Adipocyte (in vitro differentiated cells): ENCODE measurements around the gene LRTM2.

ENCODE experiments used
- DNase-seq: peaks from one replicate; pipeline ENCODE4 v3.0.0-alpha.2; 2015; ENCODE audit warnings: low read depth
- H3K27me3 ChIP-seq: replicated peaks from 2 replicates; pipeline ENCODE4 v1.7.0; 2013; ENCODE audit warnings: mild to moderate bottlenecking, low read length, moderate library complexity; ENCODE audit not compliant: control insufficient read depth, insufficient read depth
- H3K36me3 ChIP-seq: 2 replicates; pipeline ENCODE4 v1.7.0; 2013; ENCODE audit warnings: low read length, mild to moderate bottlenecking, moderate library complexity; ENCODE audit not compliant: control insufficient read depth, insufficient read depth, severe bottlenecking
- H3K4me1 ChIP-seq: 2 replicates; pipeline ENCODE4 v1.7.0; 2013; ENCODE audit warnings: mild to moderate bottlenecking, low read length, moderate library complexity; ENCODE audit not compliant: control insufficient read depth, insufficient read depth
- H3K4me3 ChIP-seq: 2 replicates; pipeline ENCODE4 v1.7.0; 2013; ENCODE audit warnings: mild to moderate bottlenecking, low read length, moderate library complexity
- H3K9ac ChIP-seq: 2 replicates; pipeline ENCODE4 v1.7.0; 2013; ENCODE audit warnings: mild to moderate bottlenecking, low read length, moderate library complexity
- H3K9me3 ChIP-seq: 2 replicates; pipeline ENCODE4 v1.7.0; 2013; ENCODE audit warnings: mild to moderate bottlenecking, low read length, moderate library complexity; ENCODE audit not compliant: control insufficient read depth

Gene LRTM2

DNA sequence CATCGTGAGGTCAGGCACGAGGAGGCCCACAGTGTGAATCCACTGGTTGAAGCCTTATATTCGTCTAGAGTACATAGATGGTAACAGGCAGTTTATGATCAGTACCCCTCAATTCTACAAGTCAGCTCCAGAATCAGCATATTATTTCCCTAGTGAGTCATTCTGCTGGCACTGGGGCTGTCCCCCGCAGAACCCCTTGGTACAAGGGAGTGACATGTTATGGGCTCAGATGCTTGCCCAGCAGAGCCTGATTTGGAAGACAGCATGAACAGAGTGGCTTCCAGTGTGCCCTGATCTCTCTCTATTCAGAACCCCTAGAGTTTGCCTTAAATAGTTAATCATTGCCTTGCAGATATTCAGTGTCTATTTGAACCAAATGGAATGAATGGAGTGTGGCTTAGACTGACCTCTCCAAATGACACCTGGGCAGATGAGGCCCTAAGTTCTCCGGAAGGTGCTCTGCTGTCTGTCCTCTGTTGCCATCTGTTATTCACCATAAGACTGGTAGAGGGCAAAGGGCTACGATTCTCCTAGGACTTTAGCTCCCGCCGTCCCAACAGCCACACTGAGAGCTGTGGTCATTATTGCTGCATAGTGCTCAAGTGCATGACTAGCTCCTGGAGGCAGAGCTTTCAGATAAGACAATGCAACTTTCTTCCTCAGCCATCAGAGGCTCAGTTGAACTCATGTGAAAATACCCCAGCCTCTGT, 57.0 kb downstream of the LRTM2 start:
- H3K4me1 ChIP-seq = no peaks in the 10 kb centered on the region
- H3K9ac ChIP-seq = no peak overlapping the region
- DNase-seq = no peak
- H3K9me3 ChIP-seq = peaks cover 19% of the 10 kb centered on the region
- H3K27me3 ChIP-seq = peaks cover 85% of the 10 kb centered on the region
- no peaks in the 10 kb centered on the region for H3K36me3 ChIP-seq
- no peak overlapping the region for H3K4me3 ChIP-seq

DNA sequence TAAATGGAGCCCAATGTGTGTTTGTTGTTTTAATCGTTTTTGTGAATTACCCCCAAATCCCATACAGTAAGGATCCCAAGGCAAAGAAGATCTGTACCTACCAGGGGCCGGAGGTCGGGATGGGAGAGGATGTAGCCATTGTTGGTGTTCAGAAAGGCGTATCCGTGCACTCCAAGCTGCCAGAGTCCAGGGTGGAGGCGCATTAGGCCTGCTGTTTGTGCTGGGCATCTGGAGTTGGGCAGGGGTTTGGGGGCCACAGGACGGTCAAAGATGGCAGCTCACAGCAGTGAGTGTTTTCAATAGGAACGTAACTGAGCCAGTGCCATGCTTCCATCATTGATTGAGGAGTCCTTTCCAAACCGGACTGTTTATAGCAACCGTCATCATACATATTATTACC, 57.8 kb downstream of the LRTM2 start:
- H3K9me3 ChIP-seq = peaks cover 16% of the 10 kb centered on the region
- peaks cover 84% of the 10 kb centered on the region for H3K27me3 ChIP-seq
- DNase-seq = no peak
- no peaks in the 10 kb centered on the region for H3K4me1 ChIP-seq
- H3K4me3 ChIP-seq = no peak overlapping the region
- no peak overlapping the region for H3K9ac ChIP-seq
- H3K36me3 ChIP-seq = no peaks in the 10 kb centered on the region

DNA sequence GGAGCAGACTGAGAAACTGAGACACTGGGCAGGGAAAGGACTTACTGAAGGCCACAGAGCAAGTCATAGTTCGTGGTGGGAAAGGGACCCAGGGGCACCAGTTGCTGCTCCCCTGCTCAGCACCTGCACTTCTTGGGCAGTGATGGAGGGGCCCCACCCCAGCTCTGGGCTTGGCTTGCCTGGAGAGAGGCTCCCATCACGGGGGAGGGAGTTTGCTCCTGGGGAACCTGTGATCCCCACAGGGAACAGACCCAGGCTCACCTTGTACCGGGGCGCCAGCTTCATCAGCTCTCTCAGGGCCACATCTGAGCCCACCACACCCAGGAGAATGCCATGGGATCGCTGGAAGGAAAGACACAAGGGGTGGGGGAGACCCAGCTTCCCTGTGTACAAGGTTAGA, 58.3 kb downstream of the LRTM2 start:
- H3K27me3 ChIP-seq = peaks cover 84% of the 10 kb centered on the region
- H3K9ac ChIP-seq = no peak overlapping the region
- no peaks in the 10 kb centered on the region for H3K4me1 ChIP-seq
- no peak for DNase-seq
- no peaks in the 10 kb centered on the region for H3K36me3 ChIP-seq
- peaks cover 16% of the 10 kb centered on the region for H3K9me3 ChIP-seq
- H3K4me3 ChIP-seq = no peak overlapping the region

DNA sequence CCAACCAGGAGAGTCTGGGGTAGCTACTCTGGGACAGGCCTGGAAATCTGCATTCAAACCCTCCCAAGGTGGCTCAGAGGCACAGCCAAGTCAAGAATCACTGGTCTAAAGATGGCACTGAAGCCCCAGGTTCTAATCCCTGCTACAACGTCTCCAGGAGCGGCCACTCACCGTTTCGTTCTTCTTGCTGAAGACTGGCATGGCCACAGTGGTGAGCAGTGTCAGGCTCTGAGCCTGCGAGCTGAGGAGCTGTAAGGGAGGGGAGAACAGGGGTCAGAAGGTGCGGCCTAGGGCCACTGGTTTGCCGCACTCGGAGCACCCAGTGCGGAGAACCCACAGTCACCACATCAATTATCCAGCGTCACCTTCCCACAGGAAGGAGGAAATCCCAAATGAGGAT, 59.3 kb downstream of the LRTM2 start:
- Histone ChIP-seq H3K9ac (no peak overlapping the region), H3K36me3 (no peaks in the 10 kb centered on the region), H3K4me3 (no peak overlapping the region), H3K4me1 (no peaks in the 10 kb centered on the region), H3K27me3 (peaks cover 86% of the 10 kb centered on the region), H3K9me3 (peaks cover 10% of the 10 kb centered on the region)
- DNase-seq = no peak

DNA sequence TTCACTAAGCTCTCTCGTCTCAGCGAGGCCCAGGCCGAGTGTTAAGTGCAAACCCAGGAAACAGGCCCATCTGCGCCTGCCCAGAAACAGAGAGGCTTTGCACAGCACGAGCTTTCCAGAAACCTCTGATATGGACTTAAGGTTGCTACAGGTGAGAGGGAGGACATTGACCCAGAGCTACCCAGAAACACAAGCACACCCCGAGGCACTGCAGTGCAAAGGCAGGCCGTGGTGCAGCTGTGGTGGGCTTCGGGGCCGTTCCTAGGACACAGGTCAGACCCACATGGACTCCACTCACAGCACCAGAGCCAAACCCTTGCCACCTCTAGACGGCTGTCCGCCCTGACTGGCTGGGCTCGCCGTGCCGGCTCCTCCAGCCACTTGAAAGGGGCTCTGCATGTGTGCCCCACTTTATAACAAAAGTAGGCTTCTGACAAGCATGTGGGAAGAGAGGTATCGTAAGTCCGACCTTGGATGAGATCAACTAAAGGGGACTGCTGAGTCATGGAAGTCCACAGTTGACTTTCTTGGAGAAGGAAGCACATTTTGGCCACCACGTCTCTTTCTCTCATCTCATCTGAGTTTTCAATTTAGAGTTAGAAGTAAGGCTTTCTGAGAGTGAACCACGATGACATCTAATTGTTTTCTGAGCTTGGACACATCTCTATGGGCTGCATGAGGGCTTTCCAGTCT, 59.9 kb downstream of the LRTM2 start:
- no peaks in the 10 kb centered on the region for H3K4me1 ChIP-seq
- no peaks in the 10 kb centered on the region for H3K36me3 ChIP-seq
- no peak for DNase-seq
- H3K27me3 ChIP-seq = peaks cover 84% of the 10 kb centered on the region
- H3K4me3 ChIP-seq = no peak overlapping the region
- peaks cover 8% of the 10 kb centered on the region for H3K9me3 ChIP-seq
- no peak overlapping the region for H3K9ac ChIP-seq

DNA sequence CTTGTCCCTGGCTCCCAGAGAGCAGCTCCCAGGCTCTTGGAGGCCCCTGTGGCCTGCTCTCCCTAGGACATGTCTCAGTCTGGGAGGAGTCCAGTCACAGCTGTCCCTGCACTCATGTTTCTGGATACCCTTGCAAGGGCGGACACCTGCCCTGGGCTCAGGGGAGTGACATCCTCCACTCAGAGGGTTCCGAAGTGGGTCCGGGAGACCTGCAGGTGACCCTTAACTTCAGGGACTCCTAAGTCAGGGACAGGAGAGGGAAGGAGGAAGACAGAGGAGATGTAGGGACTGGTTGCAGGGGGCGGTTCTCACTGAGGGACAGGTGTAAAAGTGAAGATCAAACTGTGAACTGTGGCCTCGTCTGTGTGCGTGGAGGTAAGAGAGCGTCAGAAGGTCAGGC, 60.5 kb downstream of the LRTM2 start:
- peaks cover 84% of the 10 kb centered on the region for H3K27me3 ChIP-seq
- DNase-seq = no peak

DNA sequence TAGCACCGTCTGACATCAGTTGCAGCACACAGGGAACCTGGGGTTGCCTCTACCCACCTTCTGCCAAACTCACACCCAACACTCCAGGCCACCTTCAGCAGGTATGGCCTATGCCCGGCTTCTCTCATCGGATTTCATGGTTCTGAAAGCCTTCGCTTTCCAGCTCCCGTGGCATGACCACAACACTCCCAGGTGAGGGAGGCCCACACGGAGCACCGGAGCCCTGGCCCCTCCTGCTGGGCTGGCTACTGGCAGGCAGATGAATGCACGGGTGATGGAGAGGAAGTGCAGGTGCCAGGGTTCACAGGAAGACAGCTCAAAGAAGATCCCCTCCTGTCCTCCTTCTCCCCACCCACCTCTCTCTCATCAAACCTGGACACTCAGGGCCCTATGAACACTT, 60.9 kb downstream of the LRTM2 start:
- Histone ChIP-seq H3K9me3 (peaks cover 8% of the 10 kb centered on the region), H3K36me3 (no peaks in the 10 kb centered on the region), H3K27me3 (peaks cover 84% of the 10 kb centered on the region), H3K4me3 (no peak overlapping the region), H3K4me1 (no peaks in the 10 kb centered on the region), H3K9ac (no peak overlapping the region)
- no peak for DNase-seq

More for the DNA sequence above, 60.5 kb downstream of the LRTM2 start:
- H3K36me3 ChIP-seq = no peaks in the 10 kb centered on the region
- H3K9me3 ChIP-seq = peaks cover 8% of the 10 kb centered on the region
- no peak overlapping the region for H3K9ac ChIP-seq
- no peaks in the 10 kb centered on the region for H3K4me1 ChIP-seq
- H3K4me3 ChIP-seq = no peak overlapping the region

DNA sequence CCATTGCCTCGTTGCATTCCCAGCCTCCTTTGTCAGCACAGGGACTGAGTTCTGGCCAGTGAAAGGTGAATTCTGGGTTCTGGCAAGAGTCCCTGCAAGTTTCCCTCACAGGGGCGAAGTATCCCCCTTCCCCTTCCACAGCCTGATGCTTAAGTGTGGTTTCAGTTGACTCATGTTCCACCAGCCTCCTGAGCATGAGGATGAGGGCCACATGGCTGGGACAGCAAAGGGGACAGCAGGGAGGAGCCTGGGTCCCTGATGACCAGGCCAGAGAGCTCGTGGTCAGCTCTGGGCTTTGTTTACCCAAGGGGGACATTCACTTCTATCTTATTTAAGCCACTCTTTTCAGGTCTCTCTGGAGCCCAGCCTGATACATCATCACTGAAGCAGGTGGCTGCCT, 61.6 kb downstream of the LRTM2 start:
- peaks cover 3% of the 10 kb centered on the region for H3K9me3 ChIP-seq
- H3K9ac ChIP-seq = no peak overlapping the region
- no peak overlapping the region for H3K4me3 ChIP-seq
- no peak for DNase-seq
- no peaks in the 10 kb centered on the region for H3K4me1 ChIP-seq
- peaks cover 84% of the 10 kb centered on the region for H3K27me3 ChIP-seq
- H3K36me3 ChIP-seq = no peaks in the 10 kb centered on the region

DNA sequence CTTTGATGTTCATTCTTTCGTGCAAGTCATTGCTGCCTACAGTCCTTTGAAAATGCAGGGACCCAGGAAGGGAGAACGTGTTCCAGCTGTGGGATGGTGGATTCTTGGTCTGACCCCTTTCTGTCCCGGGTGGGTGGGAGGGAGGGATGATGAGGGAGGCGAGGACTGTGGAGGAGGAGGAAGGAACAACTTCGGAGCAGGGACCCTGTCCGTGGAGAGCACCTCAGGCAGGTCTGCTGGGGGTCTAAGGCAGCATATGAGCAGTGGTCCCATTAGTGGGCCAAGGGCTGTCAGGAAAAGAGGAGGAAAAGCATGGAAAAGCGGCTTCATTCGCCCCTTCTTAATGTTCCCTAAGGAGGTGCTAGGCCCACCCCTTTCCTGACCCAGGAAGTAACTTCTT, 62.0 kb downstream of the LRTM2 start:
- no peaks in the 10 kb centered on the region for H3K9me3 ChIP-seq
- no peak overlapping the region for H3K9ac ChIP-seq
- peaks cover 84% of the 10 kb centered on the region for H3K27me3 ChIP-seq
- DNase-seq = no peak
- no peaks in the 10 kb centered on the region for H3K36me3 ChIP-seq
- no peaks in the 10 kb centered on the region for H3K4me1 ChIP-seq
- no peak overlapping the region for H3K4me3 ChIP-seq

DNA sequence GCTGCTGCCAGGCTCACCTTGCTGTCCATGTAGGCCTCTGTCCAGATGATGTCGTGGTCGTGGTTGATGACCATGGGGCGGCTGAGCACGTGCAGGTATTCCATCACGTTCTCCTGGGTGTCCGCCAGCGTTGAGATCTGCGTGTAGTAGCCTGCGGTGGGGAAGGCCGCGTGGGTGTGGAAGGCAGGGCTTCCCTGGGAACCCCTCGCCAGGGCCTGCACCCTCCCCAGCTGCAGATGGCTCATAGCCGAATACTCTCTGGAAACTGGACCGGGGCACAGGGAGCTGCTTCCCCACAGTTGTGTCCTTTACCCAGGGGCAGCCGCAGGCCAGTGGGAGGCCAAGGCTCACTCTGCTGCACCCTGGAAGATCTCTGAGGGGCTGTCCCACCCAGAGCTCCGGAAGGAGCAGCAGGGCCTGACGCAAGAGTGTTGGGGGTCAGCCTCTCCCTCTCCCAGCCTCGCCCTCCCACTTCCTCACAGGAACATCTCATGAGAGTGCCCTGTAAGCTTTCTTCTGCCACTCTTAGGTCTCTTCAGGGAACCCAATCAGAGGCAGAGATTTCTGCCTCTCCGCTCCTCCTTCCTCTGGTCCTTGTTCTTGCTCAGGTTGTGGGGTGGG, 62.6 kb downstream of the LRTM2 start:
- no peaks in the 10 kb centered on the region for H3K9me3 ChIP-seq
- H3K27me3 ChIP-seq = peaks cover 86% of the 10 kb centered on the region
- no peak for DNase-seq
- H3K36me3 ChIP-seq = no peaks in the 10 kb centered on the region
- no peaks in the 10 kb centered on the region for H3K4me1 ChIP-seq
- H3K9ac ChIP-seq = no peak overlapping the region
- no peak overlapping the region for H3K4me3 ChIP-seq

DNA sequence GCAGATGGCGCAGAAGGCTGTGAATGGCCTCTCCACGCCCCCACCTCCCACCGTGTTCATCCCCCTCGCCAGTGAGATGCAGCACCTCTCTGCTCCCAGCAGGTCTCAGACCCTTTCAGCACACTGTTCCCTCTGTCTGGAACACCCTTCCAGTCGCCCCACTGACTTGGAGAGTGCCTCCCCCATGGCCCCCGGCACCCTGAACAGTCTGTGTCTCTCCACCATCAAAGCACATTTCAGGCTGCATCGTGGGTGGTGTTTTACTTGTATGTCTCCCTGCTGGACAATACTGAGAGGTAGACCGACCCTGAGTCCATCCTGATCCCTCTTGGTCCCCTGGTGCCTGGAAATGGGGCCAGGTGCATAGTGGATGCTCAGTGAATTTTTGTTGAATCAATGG, 63.1 kb downstream of the LRTM2 start:
- Histone ChIP-seq H3K4me3 (no peak overlapping the region), H3K9me3 (no peaks in the 10 kb centered on the region), H3K9ac (no peak overlapping the region), H3K36me3 (no peaks in the 10 kb centered on the region), H3K4me1 (no peaks in the 10 kb centered on the region), H3K27me3 (peaks cover 81% of the 10 kb centered on the region)
- DNase-seq = no peak
